Endothelial cell of umbilical vein (primary cell): ENCODE results near the gene DECR2. TPM values are rescaled to one million over a fixed set of nuclear protein-coding genes. Genes with fewer than 3 reads are reported as not detected.

Experiments used
- BruUV-seq: library from RNA; stranded (reverse); fragments of 400-500 nt; replicated peaks from 2 replicates; lab custom pipeline; 2021; lab: Mats Ljungman, UMichigan
- CTCF ChIA-PET: fragments of 300-600, 350-600 bp; sonication (Branson Sonifier 250); formaldehyde crosslinking; loops from one replicate; lab custom pipeline; 2021; ENCODE audit warnings: antibody characterized with exemption, inconsistent platforms; lab: Charles Lee
- POLR2A ChIA-PET: fragments of 300-600, 350-600 bp; sonication (Branson Sonifier 250); formaldehyde crosslinking; loops from one replicate; lab custom pipeline; 2021; ENCODE audit warnings: antibody characterized with exemption, inconsistent platforms; lab: Charles Lee
- DNase-seq: peaks from one replicate; pipeline ENCODE4 v3.0.0-alpha.2; 2011; ENCODE audit warnings: low read depth, low spot score
- FAIRE-seq: peaks from 2 replicates; lab custom pipeline; 2011; peaks lifted over from hg19 to GRCh38; lab: Jason Lieb, UNC
- H2AFZ ChIP-seq: 2 replicates; pipeline ENCODE4 v1.6.0; 2012; ENCODE audit warnings: low read depth, low read length, control low read depth, inconsistent platforms
- H3K27ac ChIP-seq: 2 replicates; pipeline ENCODE4 v1.5.1; 2011; ENCODE audit warnings: low read depth, mild to moderate bottlenecking, control low read depth, low read length, moderate library complexity; ENCODE audit not compliant: insufficient read depth
- H3K27me3 ChIP-seq, 2 experiments: 2 replicates each; pipeline versions ENCODE4 v1.6.0 to v1.6.1; 2011; ENCODE audit warnings: low read length in 2 of 2, mixed read lengths in 1 of 2; ENCODE audit not compliant: control insufficient read depth in 2 of 2, insufficient read depth in 2 of 2
- H3K36me3 ChIP-seq, 2 experiments: 2 replicates in 1 of 2; 3 replicates in 1 of 2; pipeline ENCODE4 v1.5.1; 2011; ENCODE audit warnings: low read length in 2 of 2, mild to moderate bottlenecking in 1 of 2, moderate library complexity in 1 of 2; ENCODE audit not compliant: control insufficient read depth in 2 of 2, insufficient read depth in 2 of 2; ENCODE audit errors: extremely low read depth in 1 of 2
- H3K4me1 ChIP-seq: 3 replicates; pipeline ENCODE4 v1.5.1; 2011; ENCODE audit warnings: mild to moderate bottlenecking, low read length; ENCODE audit not compliant: control insufficient read depth, insufficient read depth; ENCODE audit errors: extremely low read depth
- H3K4me2 ChIP-seq: 2 replicates; pipeline ENCODE4 v1.6.1; 2011; ENCODE audit warnings: low read length, control low read depth, mixed read lengths; ENCODE audit not compliant: insufficient read depth
- H3K4me3 ChIP-seq, 3 experiments: fragments of 200-600 bp in 1 of 3; sonication (generic), shearing (Covaris generic) in 1 of 3; replicated peaks in 1 of 3; 2 replicates each; pipeline ENCODE4 v1.5.1; 2011 to 2016; ENCODE audit warnings: control low read depth in 3 of 3, low read length in 3 of 3, mild to moderate bottlenecking in 2 of 3, inconsistent platforms in 1 of 3, low read depth in 1 of 3, moderate library complexity in 1 of 3; ENCODE audit not compliant: insufficient read depth in 1 of 3
- H3K79me2 ChIP-seq: 2 replicates; pipeline ENCODE4 v1.6.0; 2012; ENCODE audit warnings: low read length, inconsistent platforms; ENCODE audit not compliant: control insufficient read depth, insufficient read depth
- H3K9ac ChIP-seq: replicated peaks from 2 replicates; pipeline ENCODE3; 2011; ENCODE audit warnings: low read length, control low read depth; ENCODE audit not compliant: insufficient read depth; ENCODE audit errors: extremely low read depth
- H3K9me1 ChIP-seq: replicated peaks from 3 replicates; pipeline ENCODE4 v1.6.0; 2011; ENCODE audit warnings: mild to moderate bottlenecking, low read length; ENCODE audit not compliant: control insufficient read depth, insufficient read depth; ENCODE audit errors: extremely low read depth
- H3K9me3 ChIP-seq: replicated peaks from 2 replicates; pipeline ENCODE4 v1.5.1; 2012; ENCODE audit warnings: low read length, inconsistent platforms; ENCODE audit not compliant: control insufficient read depth, insufficient read depth
- H4K20me1 ChIP-seq: replicated peaks from 2 replicates; pipeline ENCODE3; 2011; ENCODE audit warnings: mild to moderate bottlenecking, low read length; ENCODE audit not compliant: control insufficient read depth, insufficient read depth; ENCODE audit errors: extremely low read depth
- FOS ChIP-seq: IDR thresholded peaks from 2 replicates; pipeline ENCODE4 v1.6.1; 2011; ENCODE audit warnings: mild to moderate bottlenecking, low read length, moderate library complexity, borderline replicate concordance; ENCODE audit not compliant: insufficient read depth
- GATA2 ChIP-seq: IDR thresholded peaks from 2 replicates; pipeline ENCODE4 v1.7.0; 2011; ENCODE audit warnings: low read depth, mild to moderate bottlenecking, moderate library complexity, mixed read lengths, low read length; ENCODE audit not compliant: insufficient read length, insufficient read depth
- JUN ChIP-seq: IDR thresholded peaks from 2 replicates; pipeline ENCODE4 v1.6.1; 2011; ENCODE audit warnings: borderline replicate concordance, low read depth; ENCODE audit not compliant: insufficient read length, insufficient read depth
- MYC ChIP-seq: IDR thresholded peaks from one replicate; pipeline ENCODE4 v1.6.1; 2011; ENCODE audit warnings: mild to moderate bottlenecking, low read depth, low read length
- POLR2A ChIP-seq: IDR thresholded peaks from 2 replicates; pipeline ENCODE4 v1.6.1; 2012; ENCODE audit warnings: low read depth, mild to moderate bottlenecking, control low read depth, low read length
- POLR2AphosphoS5 ChIP-seq: IDR thresholded peaks from 2 replicates; pipeline ENCODE4 v1.6.1; 2012; ENCODE audit warnings: low read depth, mild to moderate bottlenecking, control low read depth, low read length, moderate library complexity; ENCODE audit not compliant: insufficient read depth
- dilution Hi-C: fragments of 300-500 bp; cut with MboI; formaldehyde crosslinking; loops from one replicate; pipeline ENCODE4 v1.15.0; 2019; ENCODE audit warnings: low sequenced_read_pairs; ENCODE audit not compliant: extremely low pct_ligation_motif_present
- intact Hi-C: fragments of 100-400 bp; cut with micrococcal nuclease; formaldehyde crosslinking; loops from one replicate; pipeline ENCODE4 v1.10.0; 2022
- polyA plus RNA-seq, 4 experiments: library from polyadenylated mRNA; depleted of rRNA in 3 of 4; stranded (reverse) in 3 of 4; unstranded in 1 of 4; fragments of >200 nt; gene quantifications; 2 replicates each; pipeline versions ENCODE4 v1.2.1 to v1.2.3, GENCODE V29; 2011 to 2012; ENCODE audit warnings: missing spikeins in 1 of 4
- total RNA-seq: library from RNA; stranded (reverse); gene quantifications from 2 replicates; pipeline ENCODE4 v1.2.3, GENCODE V29; 2021
- TF ChIP-seq, protein P1 (sequence below): IDR thresholded peaks from 2 replicates; pipeline ENCODE4 v1.6.1; 2011; ENCODE audit not compliant: insufficient read depth, insufficient read length
- TF ChIP-seq, protein P2 (sequence below), 2 donors: IDR thresholded peaks; 1 replicate in 1 of 2; 2 replicates in 1 of 2; pipeline ENCODE4 v1.5.1; 2011; ENCODE audit warnings: low read length in 2 of 2, mild to moderate bottlenecking in 2 of 2, moderate library complexity in 2 of 2, control low read depth in 1 of 2, inconsistent platforms in 1 of 2, low read depth in 1 of 2; ENCODE audit not compliant: insufficient read depth in 1 of 2; ENCODE audit errors: extremely low read depth in 1 of 2

DECR2 gene
- total and polyA plus RNA-seq, 2 donors (not counting 3 experiments of a cell fraction or from before 2014, with no cell fraction given), result 28.3 to 46.5 TPM

DNA sequence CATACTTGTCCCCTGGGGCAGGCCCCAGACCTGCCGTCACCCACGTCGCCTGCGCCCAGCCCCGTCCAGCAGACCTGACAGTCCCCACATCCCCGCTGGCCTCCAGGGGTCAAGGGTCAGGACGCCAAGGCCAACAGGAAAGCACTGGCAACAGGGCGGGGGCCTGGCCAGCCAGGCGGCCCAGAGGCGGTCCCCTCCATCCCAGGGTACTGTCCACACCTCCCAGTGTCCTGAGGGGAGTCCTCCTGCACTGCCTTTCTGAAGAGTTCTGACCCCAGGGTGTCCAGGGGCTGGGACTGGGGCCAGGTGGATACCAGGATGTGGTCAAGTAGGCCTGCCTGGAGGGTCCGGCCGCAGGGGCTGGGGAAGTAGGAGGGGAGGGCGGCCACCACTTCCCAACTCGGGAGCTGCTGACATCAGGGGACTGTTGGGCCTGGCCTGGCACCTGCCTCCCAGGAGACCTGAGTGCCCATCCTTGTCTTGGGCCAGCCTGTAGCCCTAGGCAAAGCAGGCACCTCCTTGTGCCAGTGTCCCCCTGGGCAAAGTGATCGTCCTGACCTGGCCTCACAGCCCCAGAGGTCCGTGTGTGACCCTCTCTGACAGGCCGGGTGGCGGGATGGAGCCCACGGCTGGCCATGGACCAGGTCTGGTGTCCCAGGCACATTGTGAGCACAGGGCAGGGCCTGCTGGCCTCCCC lies 42.5 kb upstream of the DECR2 start:
- no TSS peak for BruUV-seq
- H3K4me1 ChIP-seq, result no peaks in the 10 kb centered on the region
- no peak overlapping the region for H2AFZ ChIP-seq
- ChIA-PET CTCF (interaction anchor here (4.8 kb wide), 1 partner anchor 254 kb away, joined by 130 read pairs; no protein-coding TSS in a partner anchor), POLR2A (no interaction called here)
- H3K4me2 ChIP-seq, result no peak overlapping the region
- intact Hi-C loops (no loop called here), dilution Hi-C loops (no loop called here)
- no peak for FAIRE-seq
- no peaks in the 10 kb centered on the region for H3K27me3 ChIP-seq
- no peak overlapping the region for H3K4me3 ChIP-seq
- no peaks in the 10 kb centered on the region for H3K9me3 ChIP-seq
- H3K79me2 ChIP-seq, result no peaks in the 10 kb centered on the region
- TF ChIP-seq JUN, result no peak
- no peak for TF ChIP-seq FOS
- TF ChIP-seq, protein P1, sequence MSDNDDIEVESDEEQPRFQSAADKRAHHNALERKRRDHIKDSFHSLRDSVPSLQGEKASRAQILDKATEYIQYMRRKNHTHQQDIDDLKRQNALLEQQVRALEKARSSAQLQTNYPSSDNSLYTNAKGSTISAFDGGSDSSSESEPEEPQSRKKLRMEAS, result no peak
- TF ChIP-seq POLR2AphosphoS5, result no peak
- TF ChIP-seq MYC, result no peak
- TF ChIP-seq, protein P2, sequence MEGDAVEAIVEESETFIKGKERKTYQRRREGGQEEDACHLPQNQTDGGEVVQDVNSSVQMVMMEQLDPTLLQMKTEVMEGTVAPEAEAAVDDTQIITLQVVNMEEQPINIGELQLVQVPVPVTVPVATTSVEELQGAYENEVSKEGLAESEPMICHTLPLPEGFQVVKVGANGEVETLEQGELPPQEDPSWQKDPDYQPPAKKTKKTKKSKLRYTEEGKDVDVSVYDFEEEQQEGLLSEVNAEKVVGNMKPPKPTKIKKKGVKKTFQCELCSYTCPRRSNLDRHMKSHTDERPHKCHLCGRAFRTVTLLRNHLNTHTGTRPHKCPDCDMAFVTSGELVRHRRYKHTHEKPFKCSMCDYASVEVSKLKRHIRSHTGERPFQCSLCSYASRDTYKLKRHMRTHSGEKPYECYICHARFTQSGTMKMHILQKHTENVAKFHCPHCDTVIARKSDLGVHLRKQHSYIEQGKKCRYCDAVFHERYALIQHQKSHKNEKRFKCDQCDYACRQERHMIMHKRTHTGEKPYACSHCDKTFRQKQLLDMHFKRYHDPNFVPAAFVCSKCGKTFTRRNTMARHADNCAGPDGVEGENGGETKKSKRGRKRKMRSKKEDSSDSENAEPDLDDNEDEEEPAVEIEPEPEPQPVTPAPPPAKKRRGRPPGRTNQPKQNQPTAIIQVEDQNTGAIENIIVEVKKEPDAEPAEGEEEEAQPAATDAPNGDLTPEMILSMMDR (IDR thresholded peaks at IDR 0.05; ENCODE audit: extremely low read depth in 1 of 2, insufficient read depth in 1 of 2, low read depth in 1 of 2, low read length in 2 of 2), result no peak
- TF ChIP-seq POLR2A, result no peak
- no peak for TF ChIP-seq GATA2
- no peak overlapping the region for H3K9ac ChIP-seq
- H3K27ac ChIP-seq, result no peak overlapping the region
- H3K9me1 ChIP-seq, result no peaks in the 10 kb centered on the region
- no peaks in the 10 kb centered on the region for H3K36me3 ChIP-seq
- DNase-seq, result no peak
- no peaks in the 10 kb centered on the region for H4K20me1 ChIP-seq
